Measurements from ENCODE around the gene SH3BGRL3. TPM values are rescaled to one million over a fixed set of nuclear protein-coding genes. Genes with fewer than 3 reads are reported as not detected.
A peak's percentile ranks its signal among the peaks of the same experiment; 100 is the strongest.
"Not testable (repeated sequence)": the region's sequence is repeated elsewhere in the genome, so short reads cannot be mapped to it uniquely, and the experiment has no call there.

Gene SH3BGRL3
- total and polyA plus RNA-seq, 7 experiments from 2014 or later: 156 to 636 (median 380) TPM

GRCh38 chr1:26327956-26328362, 48.1 kb downstream of the SH3BGRL3 start:
- H3K4me3 ChIP-seq (ENCODE audit: low read length): no peak overlapping the region
- H3K36me3 ChIP-seq (ENCODE audit: control insufficient read depth in 2 of 3, insufficient read depth in 3 of 3, low read length in 3 of 3): peaks cover 0 to 14% (median 0%) of the 10 kb centered on the region in 3 experiments
- ATAC-seq (no peak), DNase-seq (no peak)
- Mint-ChIP-seq H3K27ac (no peak overlapping the region), H3K36me3 (peaks cover 0 to 15% (median 7%) of the 10 kb centered on the region in 5 donors), H3K9me3 (no peaks in the 10 kb centered on the region), H3K4me1 (peaks cover 6 to 18% (median 9%) of the 10 kb centered on the region in 7 donors), H3K4me3 (no peak overlapping the region), H3K27me3 (peaks cover 0 to 2% (median 0%) of the 10 kb centered on the region in 5 donors)
- ChIA-PET CTCF (interaction anchor here (0.6 to 19.8 kb wide), 2 partner anchors 46 to 481 kb away, joined by 3 to 541 read pairs; partner anchors contain the start of gene SH3BGRL3), POLR2A (interaction anchor here (1.3 to 35.3 kb wide), 4 partner anchors 10 to 67 kb away, joined by 3 to 1967 read pairs (median 4); partner anchors contain the start of genes CD52 and SH3BGRL3)
- intact Hi-C loops (cut with micrococcal nuclease): no loop called here
- no peaks in the 10 kb centered on the region for H3K9me3 ChIP-seq (ENCODE audit: control insufficient read depth in 2 of 3, low read length in 3 of 3)
- H3K27me3 ChIP-seq (ENCODE audit: control insufficient read depth in 2 of 2, insufficient read depth in 2 of 2, low read length in 2 of 2): no peaks in the 10 kb centered on the region
- no peak overlapping the region for H3K27ac ChIP-seq (ENCODE audit: low read depth, low read length)
- H3K4me1 ChIP-seq (ENCODE audit: control insufficient read depth in 2 of 2, insufficient read depth in 2 of 2, low read length in 2 of 2): peaks cover 0 to 3% of the 10 kb centered on the region in 2 donors

- Histone ChIP-seq H3K27me3 (ENCODE audit: control insufficient read depth in 2 of 2, insufficient read depth in 2 of 2, low read length in 2 of 2) (no peaks in the 10 kb centered on the region), H3K9me3 (ENCODE audit: control insufficient read depth in 2 of 3, low read length in 3 of 3) (no peaks in the 10 kb centered on the region), H3K4me1 (ENCODE audit: control insufficient read depth in 2 of 2, insufficient read depth in 2 of 2, low read length in 2 of 2) (peaks cover 0 to 1% of the 10 kb centered on the region in 2 donors), H3K36me3 (ENCODE audit: control insufficient read depth in 2 of 3, insufficient read depth in 3 of 3, low read length in 3 of 3) (peaks cover 0 to 8% (median 0%) of the 10 kb centered on the region in 3 experiments), H3K4me3 (ENCODE audit: low read length) (no peak overlapping the region), H3K27ac (ENCODE audit: low read depth, low read length) (no peak overlapping the region)
- Mint-ChIP-seq H3K4me3 (no peak overlapping the region), H3K27me3 (peaks cover 0 to 2% (median 0%) of the 10 kb centered on the region in 5 donors), H3K27ac (peak overlapping the region in 1 of 9 donors; percentile 78), H3K4me1 (peaks cover 0 to 11% (median 4%) of the 10 kb centered on the region in 7 donors), H3K9me3 (no peaks in the 10 kb centered on the region), H3K36me3 (peaks cover 0 to 10% (median 3%) of the 10 kb centered on the region in 5 donors)
- DNase-seq (no peak), ATAC-seq (no peak)
- intact Hi-C loops (cut with micrococcal nuclease): no loop called here
- ChIA-PET CTCF (interaction anchor here (0.6 to 19.8 kb wide), 2 partner anchors 35 to 47 kb away, joined by 6 to 541 read pairs; partner anchors contain the start of gene SH3BGRL3), POLR2A (interaction anchor here (0.8 to 35.3 kb wide), 2 partner anchors 47 to 572 kb away, joined by 4 to 1967 read pairs; partner anchors contain the start of gene SH3BGRL3)
Observed at GRCh38 chr1:26328597-26328996, 48.7 kb downstream of the SH3BGRL3 start.

GRCh38 chr1:26329380-26329779, 49.5 kb downstream of the SH3BGRL3 start:
- intact Hi-C loops (cut with micrococcal nuclease); H3K27ac ChIP-seq (ENCODE audit: low read depth, low read length); H3K9me3 ChIP-seq (ENCODE audit: control insufficient read depth in 2 of 3, low read length in 3 of 3); ATAC-seq; H3K4me3 Mint-ChIP-seq; H3K4me1 Mint-ChIP-seq; H3K36me3 Mint-ChIP-seq; DNase-seq; H3K27me3 ChIP-seq (ENCODE audit: control insufficient read depth in 2 of 2, insufficient read depth in 2 of 2, low read length in 2 of 2); H3K36me3 ChIP-seq (ENCODE audit: control insufficient read depth in 2 of 3, insufficient read depth in 3 of 3, low read length in 3 of 3); H3K4me1 ChIP-seq (ENCODE audit: control insufficient read depth in 2 of 2, insufficient read depth in 2 of 2, low read length in 2 of 2); H3K9me3 Mint-ChIP-seq; H3K27me3 Mint-ChIP-seq; H3K4me3 ChIP-seq (ENCODE audit: low read length); H3K27ac Mint-ChIP-seq: not testable (repeated sequence)
- CTCF ChIA-PET: interaction anchor here (0.6 to 19.8 kb wide), 2 partner anchors 34 to 47 kb away, joined by 6 to 541 read pairs; partner anchors contain the start of gene SH3BGRL3
- POLR2A ChIA-PET: interaction anchor here (0.6 to 35.3 kb wide), 3 partner anchors 47 to 573 kb away, joined by 3 to 1967 read pairs (median 4); partner anchors contain the start of gene SH3BGRL3

GRCh38 chr1:26330276-26330675, 50.4 kb downstream of the SH3BGRL3 start:
- intact Hi-C loops (cut with micrococcal nuclease): no loop called here
- Histone ChIP-seq H3K4me1 (ENCODE audit: control insufficient read depth in 2 of 2, insufficient read depth in 2 of 2, low read length in 2 of 2) (peaks cover 1 to 5% of the 10 kb centered on the region in 2 donors), H3K27ac (ENCODE audit: low read depth, low read length) (no peak overlapping the region), H3K36me3 (ENCODE audit: control insufficient read depth in 2 of 3, insufficient read depth in 3 of 3, low read length in 3 of 3) (no peaks in the 10 kb centered on the region), H3K4me3 (ENCODE audit: low read length) (no peak overlapping the region), H3K9me3 (ENCODE audit: control insufficient read depth in 2 of 3, low read length in 3 of 3) (no peaks in the 10 kb centered on the region), H3K27me3 (ENCODE audit: control insufficient read depth in 2 of 2, insufficient read depth in 2 of 2, low read length in 2 of 2) (no peaks in the 10 kb centered on the region)
- no peak for DNase-seq
- no peak overlapping the region for H3K27ac Mint-ChIP-seq
- peaks cover 0 to 4% (median under 1%) of the 10 kb centered on the region in 7 donors for H3K4me1 Mint-ChIP-seq
- no peaks in the 10 kb centered on the region for H3K9me3 Mint-ChIP-seq
- peaks cover 0 to 4% (median 0%) of the 10 kb centered on the region in 5 donors for H3K36me3 Mint-ChIP-seq
- no peak overlapping the region for H3K4me3 Mint-ChIP-seq
- ChIA-PET CTCF (interaction anchor here (19.8 kb wide), 1 partner anchor 48 kb away, joined by 541 read pairs; the partner anchor contains the start of gene SH3BGRL3), POLR2A (interaction anchor here (0.6 to 35.3 kb wide), 3 partner anchors 48 to 825 kb away, joined by 3 to 1967 read pairs (median 3); partner anchors contain the start of gene SH3BGRL3)
- ATAC-seq: no peak
- H3K27me3 Mint-ChIP-seq: peaks cover 0 to 10% (median 0%) of the 10 kb centered on the region in 5 donors

Other genes starting within 250 kb of the SH3BGRL3 start
- gene SLC30A2, start 234.0 kb upstream of the SH3BGRL3 start, total RNA-seq: not detected
- gene SLC30A2, start 234.0 kb upstream of the SH3BGRL3 start, polyA plus RNA-seq: not detected
- gene TRIM63, start 212.5 kb upstream of the SH3BGRL3 start, total RNA-seq: not detected
- gene TRIM63, start 212.5 kb upstream of the SH3BGRL3 start, polyA plus RNA-seq: not detected
- gene PDIK1L, start 168.3 kb upstream of the SH3BGRL3 start, total RNA-seq: 10 to 100 TPM in 4 of 5 experiments, 1 to 10 TPM in 1; 9.1 to 29.6 (median 20.3) TPM
- gene PDIK1L, start 168.3 kb upstream of the SH3BGRL3 start, polyA plus RNA-seq: 1 to 10 TPM; 4.7 to 7.4 TPM
- gene FAM110D, start 121.0 kb upstream of the SH3BGRL3 start, total RNA-seq: not detected
- gene FAM110D, start 121.0 kb upstream of the SH3BGRL3 start, polyA plus RNA-seq: not detected
- not detected for gene C1orf232, start 111.1 kb upstream of the SH3BGRL3 start, total RNA-seq
- gene C1orf232, start 111.1 kb upstream of the SH3BGRL3 start, polyA plus RNA-seq: not detected
- gene ZNF593, start 110.2 kb upstream of the SH3BGRL3 start, total RNA-seq: 10 to 100 TPM in 2 of 5 experiments, 1 to 10 TPM in 3; 7.8 to 36.3 (median 9.6) TPM
- gene ZNF593, start 110.2 kb upstream of the SH3BGRL3 start, polyA plus RNA-seq: 10 to 100 TPM; 22.2 to 25.3 TPM
- not detected for gene ZNF593OS, start 108.3 kb upstream of the SH3BGRL3 start, total RNA-seq
- gene ZNF593OS, start 108.3 kb upstream of the SH3BGRL3 start, polyA plus RNA-seq: under 1 TPM in 1 of 2 donors, not detected in 1; 0.97 TPM
- gene CNKSR1, start 102.6 kb upstream of the SH3BGRL3 start, total RNA-seq: 1 to 10 TPM; 2.4 to 7.5 (median 4.6) TPM
- 1 to 10 TPM in 1 of 2 donors, under 1 TPM in 1; 0.63 to 1.4 TPM for gene CNKSR1, start 102.6 kb upstream of the SH3BGRL3 start, polyA plus RNA-seq
- not detected for gene CATSPER4, start 89.5 kb upstream of the SH3BGRL3 start, total RNA-seq
- gene CATSPER4, start 89.5 kb upstream of the SH3BGRL3 start, polyA plus RNA-seq: not detected
- 10 to 100 TPM; 12.1 to 34.8 (median 20.7) TPM for gene CEP85, start 45.9 kb upstream of the SH3BGRL3 start, total RNA-seq
- gene CEP85, start 45.9 kb upstream of the SH3BGRL3 start, polyA plus RNA-seq: 10 to 100 TPM in 1 of 2 donors, 1 to 10 TPM in 1; 5.4 to 12.1 TPM
- gene UBXN11, start 26.6 kb downstream of the SH3BGRL3 start, total RNA-seq: 100 to 1,000 TPM in 3 of 5 experiments, 10 to 100 TPM in 2; 35.7 to 131 (median 124) TPM
- 10 to 100 TPM; 10.5 to 13.6 TPM for gene UBXN11, start 26.6 kb downstream of the SH3BGRL3 start, polyA plus RNA-seq
- gene CD52, start 37.9 kb downstream of the SH3BGRL3 start, total RNA-seq: 1,000 to 10,000 TPM in 3 of 5 experiments, 100 to 1,000 TPM in 2; 719 to 1,390 (median 1,130) TPM
- gene CD52, start 37.9 kb downstream of the SH3BGRL3 start, polyA plus RNA-seq: 1,000 to 10,000 TPM; 7,628 to 8,133 TPM
- 1 to 10 TPM in 3 of 5 experiments, under 1 TPM in 1, not detected in 1; 0.59 to 1.5 (median 1.2) TPM for gene CRYBG2, start 74.0 kb downstream of the SH3BGRL3 start, total RNA-seq
- gene CRYBG2, start 74.0 kb downstream of the SH3BGRL3 start, polyA plus RNA-seq: 1 to 10 TPM in 1 of 2 donors, not detected in 1; 1.1 TPM
- 1 to 10 TPM in 1 of 5 experiments, under 1 TPM in 2, not detected in 2; 0.22 to 6.3 (median 0.51) TPM for gene ZNF683, start 92.7 kb downstream of the SH3BGRL3 start, total RNA-seq
- gene ZNF683, start 92.7 kb downstream of the SH3BGRL3 start, polyA plus RNA-seq: not detected
- not detected for gene LIN28A, start 130.7 kb downstream of the SH3BGRL3 start, total RNA-seq
- not detected for gene LIN28A, start 130.7 kb downstream of the SH3BGRL3 start, polyA plus RNA-seq
- gene DHDDS, start 152.2 kb downstream of the SH3BGRL3 start, total RNA-seq: 10 to 100 TPM; 28.1 to 58.9 (median 37.7) TPM
- gene DHDDS, start 152.2 kb downstream of the SH3BGRL3 start, polyA plus RNA-seq: 10 to 100 TPM; 20.7 to 23.8 TPM
- 100 to 1,000 TPM; 304 to 783 (median 360) TPM for gene HMGN2, start 192.4 kb downstream of the SH3BGRL3 start, total RNA-seq
- gene HMGN2, start 192.4 kb downstream of the SH3BGRL3 start, polyA plus RNA-seq: 100 to 1,000 TPM; 784 to 901 TPM
- gene RPS6KA1, start 249.7 kb downstream of the SH3BGRL3 start, total RNA-seq: 100 to 1,000 TPM in 2 of 5 experiments, 10 to 100 TPM in 3; 53.8 to 205 (median 97.6) TPM
- 100 to 1,000 TPM; 109 to 131 TPM for gene RPS6KA1, start 249.7 kb downstream of the SH3BGRL3 start, polyA plus RNA-seq